GM19463 (cell line): ENCODE measurements around the gene ZFP82.

Experiments
- ATAC-seq: cut with Tn5 transposase; IDR thresholded peaks from one replicate; pipeline ENCODE4 v1.9.1; 2021; ENCODE audit warnings: mild to moderate bottlenecking, moderate library complexity; ENCODE audit not compliant: unreplicated experiment

The ZFP82 gene

DNA sequence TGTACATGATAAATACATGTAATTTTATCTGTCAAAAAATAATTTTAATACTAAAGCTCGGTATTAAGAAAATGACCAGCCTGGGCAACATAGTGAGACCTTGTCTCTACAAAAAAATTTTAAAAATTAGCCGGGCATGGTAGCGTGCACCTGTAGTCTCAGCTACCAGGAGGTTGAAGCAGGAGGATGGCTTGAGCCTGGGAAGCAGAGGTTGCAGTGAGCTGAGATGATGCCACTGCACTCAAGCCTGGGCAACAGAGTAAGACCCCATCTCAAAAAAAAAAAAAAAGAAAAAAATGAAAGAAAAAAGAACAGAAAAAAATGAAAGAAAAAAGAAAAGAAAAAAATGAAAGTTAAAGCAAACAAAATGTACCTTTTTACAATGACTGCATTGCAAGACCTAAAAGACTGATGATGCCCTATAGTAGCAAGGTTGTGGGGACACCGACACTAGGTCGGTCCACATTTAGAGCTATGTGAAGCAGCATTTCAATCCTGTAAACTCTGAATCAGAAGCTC lies 44.7 kb downstream of the ZFP82 start:
- ATAC-seq, result no peak

DNA sequence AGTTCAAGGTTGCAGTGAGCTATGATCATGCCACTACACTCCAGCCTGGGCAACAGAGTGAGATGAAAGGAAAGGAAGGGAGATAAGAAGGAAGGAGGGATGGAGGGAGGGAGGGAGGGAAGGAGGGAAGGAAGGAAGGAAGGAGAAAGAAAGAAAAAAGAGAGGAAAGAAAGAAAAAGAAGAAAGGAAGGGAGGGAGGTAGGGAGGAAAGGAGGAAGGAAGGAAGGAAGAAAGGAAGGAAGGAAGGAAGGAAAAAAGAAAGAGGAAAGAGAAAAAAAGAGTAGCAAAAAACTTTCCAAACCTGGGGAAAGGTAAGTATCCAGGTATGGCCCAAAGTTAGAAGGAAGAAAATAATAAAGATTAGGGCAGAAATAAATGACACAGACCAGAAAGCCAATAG lies 46.6 kb downstream of the ZFP82 start:
- no peak for ATAC-seq

DNA sequence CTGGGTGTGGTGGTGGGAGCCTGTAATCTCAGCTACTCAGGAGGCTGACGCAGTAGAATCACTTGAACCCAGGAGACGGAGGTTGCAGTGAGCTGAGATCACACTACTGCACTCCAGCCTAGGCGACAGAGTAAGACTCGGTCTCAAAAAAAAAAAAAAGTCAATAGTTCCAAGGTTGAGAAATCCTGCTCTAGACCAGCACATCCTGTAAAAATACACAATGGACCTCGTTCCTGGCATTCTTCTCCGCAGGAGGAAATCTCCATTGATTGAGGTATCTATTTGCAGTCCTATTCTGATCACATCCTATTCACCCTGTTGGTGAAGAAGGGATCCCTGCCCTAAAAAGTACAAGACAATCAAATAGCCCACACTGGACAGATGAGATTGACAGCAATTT lies 54.6 kb downstream of the ZFP82 start:
- ATAC-seq, result no peak
